Smooth muscle cell (in vitro differentiated cells): ENCODE data around the gene SCAF1. TPM values are rescaled to one million over a fixed set of nuclear protein-coding genes. Genes with fewer than 3 reads are reported as not detected.

Experiments used
- DNase-seq: peaks from one replicate; lab custom pipeline; 2025; ENCODE audit not compliant: unreplicated experiment; lab: John Stamatoyannopoulos, UW
- H2AFZ ChIP-seq: fragments of 200-600 bp; sonication (generic); 2 replicates; pipeline ENCODE4 v1.6.0; 2016; ENCODE audit warnings: antibody characterized with exemption, low read depth, mild to moderate bottlenecking
- H3F3A ChIP-seq: fragments of 200-600 bp; sonication (generic); 2 replicates; pipeline ENCODE4 v1.6.0; 2017; ENCODE audit warnings: antibody characterized with exemption, low read depth
- H3K27ac ChIP-seq: fragments of 200-600 bp; sonication (generic); 2 replicates; pipeline ENCODE4 v1.5.1; 2016; ENCODE audit warnings: low read depth, mild to moderate bottlenecking
- H3K27me3 ChIP-seq: fragments of 200-600 bp; sonication (generic); 2 replicates; pipeline ENCODE4 v1.6.1; 2016; ENCODE audit warnings: low read depth, mild to moderate bottlenecking
- H3K36me3 ChIP-seq: fragments of 200-600 bp; sonication (generic); 2 replicates; pipeline ENCODE4 v1.5.1; 2016; ENCODE audit warnings: low read depth
- H3K4me1 ChIP-seq: fragments of 200-600 bp; sonication (generic); 2 replicates; pipeline ENCODE4 v1.5.1; 2016; ENCODE audit warnings: low read depth
- H3K4me2 ChIP-seq: fragments of 200-600 bp; sonication (generic); 2 replicates; pipeline ENCODE4 v1.6.0; 2016; ENCODE audit warnings: mild to moderate bottlenecking
- H3K4me3 ChIP-seq: fragments of 200-600 bp; sonication (generic); 2 replicates; pipeline ENCODE4 v1.5.1; 2016; ENCODE audit warnings: mild to moderate bottlenecking
- H3K79me2 ChIP-seq: fragments of 200-600 bp; sonication (generic); 2 replicates; pipeline ENCODE4 v1.6.0; 2016; ENCODE audit warnings: low read depth, mild to moderate bottlenecking
- H3K9ac ChIP-seq: fragments of 200-600 bp; sonication (generic); 2 replicates; pipeline ENCODE4 v1.6.0; 2016; ENCODE audit warnings: low read depth
- H3K9me3 ChIP-seq: fragments of 200-600 bp; sonication (generic); replicated peaks from 2 replicates; pipeline ENCODE4 v1.5.1; 2016; ENCODE audit warnings: low read depth
- H4K20me1 ChIP-seq: fragments of 200-600 bp; sonication (generic); 2 replicates; pipeline ENCODE4 v1.6.0; 2016; ENCODE audit warnings: low read depth
- CTCF ChIP-seq: fragments of 200-600 bp; sonication (generic); IDR thresholded peaks from 2 replicates; pipeline ENCODE4 v1.5.1; 2017; ENCODE audit warnings: borderline replicate concordance, mild to moderate bottlenecking, antibody characterized with exemption; ENCODE audit not compliant: insufficient read depth, poor library complexity, severe bottlenecking
- WGBS: methylation state at CpG from one replicate; pipeline ENCODE4 v1.1.7; 2016; ENCODE audit warnings: low lambda C conversion rate; 5-methylcytosine and 5-hydroxymethylcytosine counted together
- polyA plus RNA-seq: library from polyadenylated mRNA; unstranded; fragments of >200 nt; fragmentation: Nextera tagmentation; extraction: Ambion mirVana; gene quantifications from 2 replicates; pipeline ENCODE4 v1.2.1, GENCODE V29; 2016
- total RNA-seq: library from RNA; depleted of rRNA; stranded (reverse); fragments of >200 nt; gene quantifications from 2 replicates; pipeline ENCODE4 v1.2.3, GENCODE V29; 2014

The SCAF1 gene
- total and polyA plus RNA-seq, 2 experiments from 2014 or later = 7.9 to 12.1 TPM

- Histone ChIP-seq H3K27me3 (no peaks in the 10 kb centered on the region), H3F3A (no peaks in the 10 kb centered on the region), H3K4me1 (no peaks in the 10 kb centered on the region), H3K36me3 (no peaks in the 10 kb centered on the region), H4K20me1 (peaks cover 13% of the 10 kb centered on the region), H3K4me3 (peak within 1 kb of the TSS; percentile 55), H3K4me2 (peak within 1 kb of the TSS; percentile 92), H3K27ac (no peak within 1 kb of the TSS), H3K9me3 (no peaks in the 10 kb centered on the region), H3K79me2 (no peaks in the 10 kb centered on the region), H3K9ac (peak within 1 kb of the TSS; percentile 10), H2AFZ (peak within 1 kb of the TSS; percentile 52)
- DNase-seq = peak; percentile 29
- WGBS = 1% methylated on average over 38 of the region's 38 CpGs
- TF ChIP-seq CTCF = no peak
Observed at GRCh38 chr19:49690656-49691242, 48.7 kb downstream of the SCAF1 start, which contains the start of gene CPT1C. Gene CPT1C (plus strand): TSS chr19:49691116. CDS start chr19:49692253, 1,137 bp downstream.

GRCh38 chr19:49691243-49692146, 49.5 kb downstream of the SCAF1 start:
- Histone ChIP-seq H3K36me3 (no peaks in the 10 kb centered on the region), H3K27ac (no peak overlapping the region), H3K9me3 (no peaks in the 10 kb centered on the region), H3K27me3 (no peaks in the 10 kb centered on the region), H3K4me2 (peak overlapping the region; percentile 92), H3F3A (no peaks in the 10 kb centered on the region), H3K4me3 (peak overlapping the region; percentile 55), H2AFZ (peak overlapping the region; percentile 45), H3K9ac (no peak overlapping the region), H3K79me2 (no peaks in the 10 kb centered on the region), H3K4me1 (no peaks in the 10 kb centered on the region), H4K20me1 (peaks cover 13% of the 10 kb centered on the region)
- WGBS = 11% methylated on average over 39 of the region's 39 CpGs
- DNase-seq = peak; percentile 29
- TF ChIP-seq CTCF = no peak

GRCh38 chr19:49692147-49692506, 50.1 kb downstream of the SCAF1 start:
- Histone ChIP-seq H3K27ac (no peak overlapping the region), H3F3A (no peaks in the 10 kb centered on the region), H3K4me1 (no peaks in the 10 kb centered on the region), H3K4me3 (no peak overlapping the region), H3K79me2 (no peaks in the 10 kb centered on the region), H3K9ac (no peak overlapping the region), H3K36me3 (no peaks in the 10 kb centered on the region), H2AFZ (no peak overlapping the region), H3K27me3 (no peaks in the 10 kb centered on the region), H3K4me2 (no peak overlapping the region), H4K20me1 (peaks cover 9% of the 10 kb centered on the region), H3K9me3 (no peaks in the 10 kb centered on the region)
- no peak for DNase-seq
- WGBS = 89% methylated on average over 13 of the region's 16 CpGs
- TF ChIP-seq CTCF = no peak
